SKM-1 treated with dmso at 0.1 percent for 144 hours (cell line): ENCODE measurements around the gene ITSN1.
A peak's percentile ranks its signal among the peaks of the same experiment; 100 is the strongest.
"Not testable (repeated sequence)": the region's sequence is repeated elsewhere in the genome, so short reads cannot be mapped to it uniquely, and the experiment has no call there.

ENCODE experiments used
- DNase-seq: peaks from one replicate; lab custom pipeline; 2025; ENCODE audit not compliant: unreplicated experiment; lab: John Stamatoyannopoulos, UW

Gene ITSN1

DNA sequence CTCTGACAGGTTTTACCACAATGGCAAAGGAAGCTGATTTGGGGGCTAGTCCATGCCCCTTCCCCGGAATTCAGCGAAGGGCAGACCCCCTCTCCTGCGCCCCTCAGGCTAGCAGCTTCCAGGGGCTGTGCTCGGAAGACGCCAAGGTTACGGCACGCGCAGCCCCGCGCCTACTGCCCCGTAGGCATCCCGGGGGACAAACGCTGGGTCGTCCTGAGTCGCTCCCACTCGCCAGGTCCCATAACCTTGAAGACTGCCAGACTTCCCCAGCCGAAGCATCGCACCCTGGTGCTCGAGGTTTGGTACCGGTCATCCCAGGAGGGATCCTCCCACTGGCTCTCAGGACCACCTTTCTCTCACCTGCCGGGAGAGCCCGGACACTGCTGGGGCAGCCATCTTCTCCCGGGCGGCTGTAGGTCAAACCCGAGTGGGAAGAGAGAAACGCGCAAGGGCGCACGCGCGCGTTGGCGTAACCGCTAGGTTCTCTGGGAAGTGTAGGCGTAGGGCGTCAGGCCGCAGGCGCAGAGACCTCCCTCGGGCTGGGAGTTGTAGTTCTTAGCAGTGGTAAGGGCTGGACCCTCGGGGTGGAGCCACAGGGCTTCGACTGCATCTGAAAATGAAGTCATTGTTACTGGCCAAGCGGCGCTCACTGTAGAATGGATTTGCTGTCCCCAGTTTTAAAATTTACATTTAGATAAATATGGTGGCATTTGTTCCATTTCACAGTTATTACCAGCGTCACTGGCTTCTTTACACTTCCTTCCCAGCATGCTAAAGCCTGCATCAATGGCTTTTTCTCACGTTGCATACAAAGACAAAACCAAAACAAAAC is 273.3 kb downstream of the ITSN1 start, which contains the start of gene ATP5PO:
ATP5PO (minus strand) TSS at position 437 of the 832 bp plus-strand sequence; CDS start at position 396, 41 bp downstream.
- DNase-seq: peak; percentile 99

DNA sequence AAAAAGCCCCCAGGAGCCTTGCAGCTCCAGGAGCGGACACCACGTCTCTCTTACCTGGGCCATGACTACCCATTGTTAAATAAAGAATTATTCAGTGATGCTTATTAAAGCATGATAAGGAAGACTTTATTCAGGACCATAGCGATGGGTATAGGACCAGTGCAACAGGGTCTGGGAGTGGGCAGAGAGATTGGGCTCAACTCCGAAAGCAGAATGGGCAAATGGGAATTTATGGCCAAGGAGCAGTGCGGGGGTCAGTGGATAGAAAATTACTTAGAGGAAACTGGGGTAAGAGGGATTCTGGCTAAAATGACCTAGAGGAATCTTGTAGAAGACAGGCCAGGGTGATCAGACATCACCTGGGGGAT is 273.9 kb downstream of the ITSN1 start:
- no peak for DNase-seq

DNA sequence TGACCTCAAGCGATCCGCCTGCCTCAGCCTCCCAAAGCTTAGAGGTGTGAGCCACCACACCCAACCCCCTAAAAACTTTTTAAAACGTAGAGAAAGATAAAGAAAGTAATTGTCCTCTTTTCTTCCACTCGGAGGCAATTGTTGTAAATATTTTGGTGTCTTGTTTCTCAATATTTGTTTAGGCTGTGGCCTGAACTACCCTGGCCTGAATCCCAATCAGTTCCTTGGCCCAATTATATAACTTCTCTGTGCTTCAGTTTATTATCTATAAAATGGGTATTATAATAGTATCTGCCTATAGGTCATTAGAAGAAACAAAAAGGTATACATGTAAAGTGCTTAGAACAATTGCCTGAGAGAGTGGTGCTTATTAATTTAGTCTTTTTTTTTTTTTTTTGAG is 275.1 kb downstream of the ITSN1 start:
- no peak for DNase-seq

DNA sequence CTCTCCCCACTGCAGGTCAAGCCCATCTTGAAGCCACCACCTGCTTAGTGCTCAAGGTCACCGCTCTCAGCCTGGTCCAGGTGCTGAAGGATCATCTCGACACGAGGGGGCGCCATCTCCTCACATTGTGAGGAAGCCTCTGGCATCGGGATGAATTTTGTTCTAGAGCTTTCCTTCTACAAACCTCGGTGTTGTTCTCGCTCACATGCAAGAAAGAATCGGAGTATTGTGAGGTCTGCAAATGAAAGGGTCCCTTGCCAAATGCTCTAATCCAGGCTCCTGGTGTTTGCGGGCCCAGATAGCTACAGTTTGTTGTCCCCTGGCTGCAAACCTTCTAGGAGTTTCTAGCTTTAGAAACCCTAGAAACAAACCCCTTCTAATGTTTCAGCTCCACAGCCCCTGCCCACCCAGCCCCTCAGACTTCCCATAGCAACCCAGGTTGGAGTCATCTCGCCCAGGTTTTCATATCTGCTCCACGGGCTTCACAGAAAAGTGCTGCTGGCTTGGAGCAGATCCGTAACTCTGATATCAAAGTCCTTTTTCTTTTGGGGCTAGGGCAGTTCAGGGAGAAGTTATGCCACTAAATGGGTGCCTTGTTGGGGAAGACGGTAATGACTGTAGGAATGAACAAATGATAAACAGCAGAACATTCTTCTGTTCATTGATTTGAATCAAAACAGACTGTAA is 281.9 kb downstream of the ITSN1 start:
- DNase-seq: peak; percentile 69

DNA sequence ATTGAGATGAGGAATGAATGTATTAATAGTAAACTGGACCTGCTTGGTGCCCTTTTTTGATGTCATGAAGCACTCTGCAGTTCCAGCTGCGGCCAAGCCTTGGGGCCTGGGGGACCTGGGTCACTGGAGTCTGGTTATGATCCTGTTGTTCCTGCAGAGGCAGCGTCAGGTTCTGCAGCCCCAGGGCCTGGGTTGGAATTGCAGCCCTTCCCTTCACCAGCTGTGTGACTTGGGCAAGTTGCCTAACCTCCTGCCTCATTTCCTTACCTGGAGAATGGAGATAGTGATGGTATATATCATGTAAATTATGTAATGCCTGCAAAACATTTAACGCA is 282.4 kb downstream of the ITSN1 start:
- no peak for DNase-seq

DNA sequence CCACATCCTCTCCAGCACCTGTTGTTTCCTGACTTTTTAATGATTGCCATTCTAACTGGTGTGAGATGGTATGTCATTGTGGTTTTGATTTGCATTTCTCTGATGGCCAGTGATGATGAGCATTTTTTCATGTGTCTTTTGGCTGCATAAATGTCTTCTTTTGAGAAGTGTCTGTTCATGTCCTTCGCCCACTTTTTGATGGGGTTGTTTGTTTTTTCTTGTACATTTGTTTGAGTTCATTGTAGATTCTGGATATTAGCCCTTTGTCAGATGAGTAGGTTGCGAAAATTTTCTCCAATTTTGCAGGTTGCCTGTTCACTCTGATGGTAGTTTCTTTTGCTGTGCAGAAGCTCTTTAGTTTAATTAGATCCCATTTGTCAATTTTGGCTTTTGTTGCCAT is 283.9 kb downstream of the ITSN1 start:
- DNase-seq: not testable (repeated sequence)

DNA sequence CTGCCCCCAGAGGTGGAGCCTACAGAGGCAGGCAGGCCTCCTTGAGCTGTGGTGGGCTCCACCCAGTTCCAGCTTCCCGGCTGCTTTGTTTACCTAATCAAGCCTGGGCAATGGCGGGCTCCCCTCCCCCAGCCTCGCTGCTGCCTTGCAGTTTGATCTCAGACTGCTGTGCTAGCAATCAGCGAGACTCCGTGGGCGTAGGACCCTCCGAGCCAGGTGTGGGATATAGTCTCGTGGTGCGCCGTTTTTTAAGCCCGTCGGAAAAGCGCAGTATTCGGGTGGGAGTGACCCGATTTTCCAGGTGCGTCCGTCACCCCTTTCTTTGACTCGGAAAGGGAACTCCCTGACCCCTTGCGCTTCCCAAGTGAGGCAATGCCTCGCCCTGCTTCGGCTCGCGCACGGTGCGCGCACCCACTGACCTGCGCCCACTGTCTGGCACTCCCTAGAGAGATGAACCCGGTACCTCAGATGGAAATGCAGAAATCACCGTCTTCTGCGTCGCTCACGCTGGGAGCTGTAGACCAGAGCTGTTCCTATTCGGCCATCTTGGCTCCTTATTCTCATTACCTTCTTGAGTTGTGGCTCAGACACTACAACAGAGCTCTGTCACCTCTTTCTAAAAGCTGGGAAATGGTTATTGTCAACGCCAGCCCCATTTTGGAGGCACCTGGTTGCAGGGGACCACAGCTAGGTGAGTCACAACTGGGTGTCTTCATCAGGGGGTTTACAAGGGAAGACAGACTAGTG is 288.9 kb downstream of the ITSN1 start:
- not testable (repeated sequence) for DNase-seq

DNA sequence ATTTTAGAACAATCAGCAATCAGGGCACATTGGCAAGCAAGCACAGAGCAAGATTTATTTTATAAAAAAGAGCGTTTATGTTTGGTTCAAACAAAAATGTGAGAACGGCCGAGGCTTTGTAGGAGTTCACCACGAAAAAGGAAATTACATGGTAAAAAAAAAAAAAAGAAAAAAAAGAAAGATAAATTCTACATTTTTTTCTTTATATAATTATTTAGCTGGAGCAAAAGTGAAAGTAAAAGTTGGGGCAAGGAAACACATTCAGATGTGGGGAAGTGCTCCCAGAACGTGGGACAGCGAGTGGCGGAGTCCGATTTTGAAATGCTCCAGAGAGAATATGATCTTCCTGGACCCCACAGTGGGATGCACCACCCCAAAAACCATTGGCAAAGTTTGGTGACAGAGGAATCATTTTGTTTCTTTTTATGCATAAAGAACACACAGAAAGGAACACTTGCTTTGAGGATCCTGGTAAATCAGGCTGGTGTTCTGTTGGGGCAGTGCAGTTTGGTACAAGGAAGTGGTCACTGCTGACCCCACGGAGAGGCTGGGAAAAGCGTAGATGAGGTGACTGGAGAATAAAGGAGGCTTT is 289.6 kb downstream of the ITSN1 start:
- no peak for DNase-seq

DNA sequence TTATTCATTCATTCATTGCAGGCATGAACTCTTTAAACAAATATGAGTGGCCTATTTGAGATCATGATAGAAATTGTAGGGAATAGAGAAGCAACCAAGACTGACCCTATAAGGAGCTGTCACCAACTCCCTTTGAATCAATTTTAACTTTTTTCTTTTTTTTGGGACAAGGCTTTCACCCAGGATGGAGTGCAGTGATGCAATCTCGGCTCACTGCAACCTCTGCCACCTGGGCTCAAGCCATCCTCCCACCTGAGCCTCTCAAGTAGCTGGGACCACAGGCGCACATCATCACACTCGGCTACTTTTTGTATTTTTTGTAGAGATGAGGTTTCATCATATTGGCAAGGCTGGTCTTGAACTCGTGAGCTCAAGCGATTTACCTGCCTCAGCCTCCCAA is 290.4 kb downstream of the ITSN1 start:
- DNase-seq: no peak

DNA sequence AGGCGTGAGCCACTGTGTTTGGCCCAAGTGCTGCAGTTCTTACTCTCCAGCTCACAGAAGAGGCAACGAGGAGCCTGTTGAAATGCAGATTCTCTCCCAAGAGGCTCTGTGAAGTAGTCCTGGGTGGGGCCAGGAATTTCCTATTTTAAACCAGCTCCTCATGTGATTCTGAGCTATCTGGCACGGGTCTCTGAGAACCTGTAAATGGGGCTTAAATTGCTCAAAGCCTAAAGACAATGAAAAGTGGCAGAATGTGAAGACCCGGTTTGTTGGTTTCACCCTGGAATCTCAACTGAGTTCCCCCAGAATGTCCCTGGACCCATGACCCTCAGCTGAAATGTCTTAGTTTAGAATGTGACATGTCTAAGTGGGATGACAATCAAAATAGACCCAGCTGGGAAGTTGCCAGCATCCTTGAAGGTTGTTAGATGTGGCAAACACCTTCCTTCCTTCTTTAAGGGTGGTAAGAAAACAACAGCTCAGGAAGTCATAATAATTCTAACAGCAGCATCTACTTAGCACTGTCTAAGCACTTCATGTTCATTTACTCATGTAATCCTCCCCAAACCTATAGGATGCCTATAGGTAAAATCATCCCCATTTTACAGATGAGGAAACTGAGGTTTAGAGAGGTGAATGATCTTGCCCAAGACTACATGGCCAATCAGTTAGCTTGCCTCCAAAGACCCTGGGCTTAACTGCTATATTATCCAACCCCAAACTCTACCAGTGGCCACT is 294.2 kb downstream of the ITSN1 start:
- DNase-seq: no peak

DNA sequence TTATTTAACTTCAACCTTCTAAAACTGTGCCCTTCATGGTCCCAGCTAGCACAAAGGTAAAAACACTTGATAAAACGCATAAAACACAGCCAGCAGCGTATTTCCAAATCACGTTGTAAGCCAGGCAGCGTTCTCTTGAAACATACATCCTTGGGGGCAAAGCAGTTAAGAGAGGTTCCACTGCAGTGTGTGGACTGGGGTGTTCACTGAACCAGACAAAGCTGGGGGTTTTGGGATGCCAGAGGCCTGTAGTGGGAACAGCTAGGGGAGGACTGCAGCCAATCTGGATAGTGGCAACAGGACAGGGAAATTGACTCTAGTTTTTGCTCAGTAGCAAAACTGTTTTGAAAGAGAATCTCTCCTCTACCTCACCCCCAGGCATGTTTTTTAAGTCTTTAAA is 294.8 kb downstream of the ITSN1 start:
- no peak for DNase-seq

DNA sequence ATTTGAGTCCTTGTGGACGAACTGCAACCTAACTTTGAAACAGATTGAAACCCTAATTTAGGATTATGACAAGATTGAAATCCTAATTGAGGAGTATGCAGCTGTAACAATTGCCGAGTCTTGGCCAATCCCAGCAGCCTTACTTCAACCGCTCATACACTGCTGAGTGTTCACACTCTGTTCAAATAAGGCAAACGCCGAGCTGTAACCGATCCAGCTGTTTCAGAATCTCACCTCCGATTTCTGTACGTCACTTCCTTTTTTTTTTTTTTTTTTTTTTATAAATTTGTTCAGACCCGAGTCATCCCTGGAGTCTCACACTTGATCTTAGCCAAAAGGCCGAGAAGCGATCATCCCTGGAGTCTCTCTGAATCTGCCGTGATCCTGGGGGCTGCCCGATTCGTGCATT is 295.6 kb downstream of the ITSN1 start:
- no peak for DNase-seq

DNA sequence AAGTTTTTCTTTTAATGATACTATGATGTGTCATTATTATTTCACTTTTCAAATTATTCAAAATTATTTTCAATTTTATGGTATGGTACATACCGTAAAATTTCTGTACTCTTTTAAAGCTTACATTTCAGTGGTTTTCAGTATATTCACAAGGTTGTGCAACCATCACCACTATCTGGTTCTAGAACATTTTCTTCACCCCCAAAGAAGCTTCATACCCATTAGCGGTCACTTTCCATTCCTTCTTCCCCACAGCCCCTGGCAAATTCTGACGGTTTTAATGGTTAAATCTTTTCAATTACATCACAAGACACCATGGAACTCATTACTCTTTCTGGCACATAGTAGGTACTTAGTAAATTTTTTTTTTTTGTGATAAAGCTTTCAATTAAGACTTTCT is 296.1 kb downstream of the ITSN1 start:
- DNase-seq: no peak

DNA sequence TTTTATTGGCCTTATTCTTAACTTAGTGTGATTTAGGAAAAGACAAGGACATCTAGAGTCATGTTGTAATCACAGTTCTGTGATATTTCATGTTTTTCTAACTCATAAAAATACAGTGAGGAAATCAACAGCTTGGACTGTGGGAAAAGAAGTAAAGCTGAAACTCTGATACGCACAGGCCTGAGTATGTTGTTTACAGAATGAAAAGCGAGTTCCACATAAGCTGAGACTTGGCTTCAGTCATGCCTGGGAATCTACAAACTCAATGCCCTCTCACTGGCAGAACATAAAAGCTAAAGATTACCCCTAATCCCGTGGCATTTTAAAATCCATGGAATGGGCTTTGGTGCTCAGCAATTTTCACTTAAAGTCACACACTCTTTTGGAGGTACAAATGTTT is 296.9 kb downstream of the ITSN1 start:
- no peak for DNase-seq

DNA sequence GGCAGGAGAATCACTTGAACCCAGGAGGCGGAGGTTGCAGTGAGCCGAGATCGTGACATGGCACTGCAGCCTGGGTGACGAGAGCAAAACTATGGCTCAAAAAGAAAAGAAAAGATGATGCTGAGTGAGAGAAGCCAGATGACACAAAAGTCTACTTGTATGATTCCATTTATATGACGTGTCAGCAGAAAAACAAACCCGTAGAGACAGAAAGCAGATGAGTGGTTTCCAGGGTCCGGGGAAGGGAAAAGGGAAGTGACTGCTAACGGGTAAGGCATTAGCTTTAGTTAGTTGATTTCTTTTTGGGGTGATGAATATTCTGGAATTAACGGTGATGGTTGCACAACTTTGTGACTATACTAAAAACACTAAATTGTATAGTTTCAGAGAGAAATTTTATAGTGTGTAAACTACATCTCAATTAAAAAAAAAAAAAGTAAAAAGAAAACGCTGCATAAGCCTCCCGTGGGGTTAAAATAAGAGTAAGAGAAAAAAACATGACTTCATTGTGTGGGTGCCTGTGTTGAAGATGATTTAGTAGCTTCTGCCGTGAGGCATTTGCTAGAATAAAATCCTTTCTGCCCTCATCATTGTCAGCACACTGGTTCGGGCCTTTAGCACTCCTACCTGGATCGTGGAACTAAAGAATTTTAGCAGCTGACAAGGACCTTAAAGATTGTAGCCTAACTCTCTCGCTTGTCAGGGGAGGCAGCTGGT is 298.0 kb downstream of the ITSN1 start:
- no peak for DNase-seq

DNA sequence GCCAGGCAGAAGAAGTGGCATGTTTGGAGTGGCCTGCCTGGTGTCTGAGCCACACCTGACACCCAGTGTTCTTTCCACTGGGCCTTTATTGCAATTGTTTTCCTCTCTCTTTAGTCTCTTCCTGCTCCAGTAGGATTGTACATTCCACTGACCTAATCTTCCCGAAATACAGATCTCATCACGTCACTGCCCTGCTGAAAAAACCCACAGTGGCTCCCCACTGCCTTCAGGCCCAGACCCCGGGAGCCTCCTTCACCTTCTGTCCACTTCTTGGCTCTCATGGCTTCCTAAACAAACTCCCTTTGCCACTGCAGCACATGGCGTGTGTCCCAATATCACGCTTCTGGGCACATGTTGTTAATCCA is 298.6 kb downstream of the ITSN1 start:
- no peak for DNase-seq

DNA sequence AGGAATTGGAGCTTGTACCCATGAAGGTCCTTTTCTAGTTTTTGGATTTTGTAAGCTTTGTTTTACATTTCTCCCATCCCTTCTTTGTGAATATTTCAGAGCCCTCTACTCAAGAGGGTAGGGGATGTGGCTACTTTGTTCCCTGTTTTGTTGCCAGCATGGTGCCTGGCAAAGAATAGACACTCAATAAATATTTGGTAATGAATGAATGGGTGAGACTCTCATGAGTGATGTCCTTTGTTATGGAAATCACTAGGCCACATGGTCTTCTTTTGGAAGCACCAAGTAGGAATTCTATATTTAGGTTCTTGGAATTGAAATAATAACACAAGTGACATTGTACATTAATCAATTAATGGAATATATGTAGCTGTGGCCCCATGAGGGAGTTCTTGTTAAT is 300.1 kb downstream of the ITSN1 start:
- DNase-seq: no peak

DNA sequence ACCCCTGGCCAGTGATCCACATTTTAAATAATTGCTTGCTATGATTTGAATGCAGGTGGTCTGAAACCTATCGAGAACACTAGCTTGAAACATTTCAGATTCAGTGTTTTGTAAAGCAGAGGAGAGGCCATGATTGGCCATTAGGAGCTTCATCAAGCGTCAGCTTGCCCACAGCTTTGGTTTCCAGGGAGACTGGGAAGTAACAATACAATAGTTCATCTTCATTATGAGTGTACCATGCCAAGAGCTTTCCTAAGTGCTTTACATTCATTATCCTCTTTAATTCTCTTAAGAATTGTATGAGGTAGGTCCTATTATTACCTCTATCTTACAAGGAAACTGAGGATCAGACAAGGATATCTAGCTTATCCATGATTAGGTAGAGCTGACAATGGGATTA is 301.0 kb downstream of the ITSN1 start:
- DNase-seq: no peak

DNA sequence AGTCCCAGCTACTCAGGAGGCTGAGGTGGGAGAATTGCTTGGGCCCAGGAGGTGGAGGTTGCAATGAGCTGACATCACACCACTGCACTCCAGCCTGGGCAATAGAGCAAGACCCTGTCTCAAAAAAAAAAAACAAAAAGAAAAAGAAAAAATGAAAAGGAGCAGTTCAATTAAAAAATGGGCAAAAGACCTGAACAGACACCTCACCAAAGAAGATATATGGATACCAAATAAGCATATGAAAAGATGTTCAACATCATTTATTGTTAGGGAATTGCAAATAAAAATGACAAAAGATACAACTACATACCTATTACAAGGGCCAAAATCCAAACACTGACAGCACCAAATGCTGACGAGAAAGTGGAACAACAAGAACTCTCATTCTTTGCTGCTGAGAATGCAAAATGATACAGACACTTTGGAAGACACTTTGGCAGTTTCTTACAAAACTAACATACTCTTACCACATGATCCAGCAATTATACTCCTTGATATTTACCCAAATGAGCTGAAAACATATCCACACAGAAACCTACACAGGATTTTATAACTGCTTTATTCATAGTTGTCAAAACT is 302.0 kb downstream of the ITSN1 start:
- no peak for DNase-seq
